H9 (cell line): ENCODE results near the gene AWAT2. TPM values are rescaled to one million over a fixed set of nuclear protein-coding genes. Genes with fewer than 3 reads are reported as not detected.

ENCODE experiments used
- DNase-seq: peaks from one replicate; pipeline ENCODE4 v3.0.0-alpha.2; 2017
- H2AFZ ChIP-seq: one replicate; pipeline ENCODE4 v1.6.1; 2013; ENCODE audit warnings: mild to moderate bottlenecking, low read length, control low read depth, moderate library complexity
- H2AK5ac ChIP-seq: 2 replicates; pipeline ENCODE4 v1.6.1; 2013; ENCODE audit warnings: low read length, control low read depth, mixed read lengths; ENCODE audit not compliant: insufficient read length
- H2BK120ac ChIP-seq: one replicate; pipeline ENCODE4 v1.6.1; 2013; ENCODE audit warnings: low read depth, mild to moderate bottlenecking, low read length, control low read depth, inconsistent platforms; ENCODE audit not compliant: poor library complexity, severe bottlenecking
- H2BK12ac ChIP-seq: 2 replicates; pipeline ENCODE4 v1.6.1; 2013; ENCODE audit warnings: low read length, control low read depth, mixed read lengths, low read depth; ENCODE audit not compliant: insufficient read length
- H2BK15ac ChIP-seq: 2 replicates; pipeline ENCODE4 v1.6.1; 2013; ENCODE audit warnings: low read depth, low read length, control low read depth
- H2BK20ac ChIP-seq: one replicate; pipeline ENCODE4 v1.6.1; 2013; ENCODE audit warnings: low read depth, mild to moderate bottlenecking, low read length, control low read depth, inconsistent platforms; ENCODE audit not compliant: poor library complexity, severe bottlenecking
- H2BK5ac ChIP-seq: 2 replicates; pipeline ENCODE4 v1.6.1; 2013; ENCODE audit warnings: low read length, control low read depth, mixed read lengths; ENCODE audit not compliant: insufficient read length
- H3K14ac ChIP-seq: 2 replicates; pipeline ENCODE4 v1.6.1; 2013; ENCODE audit warnings: low read length, control low read depth; ENCODE audit not compliant: insufficient read depth
- H3K18ac ChIP-seq: 2 replicates; pipeline ENCODE4 v1.6.1; 2013; ENCODE audit warnings: low read depth, mild to moderate bottlenecking, mixed read lengths, low read length, control low read depth; ENCODE audit not compliant: insufficient read length
- H3K23ac ChIP-seq: 2 replicates; pipeline ENCODE4 v1.6.1; 2013; ENCODE audit warnings: low read length, control low read depth, mixed read lengths, low read depth; ENCODE audit not compliant: insufficient read length
- H3K23me2 ChIP-seq: 2 replicates; pipeline ENCODE4 v1.6.1; 2013; ENCODE audit warnings: low read depth, mild to moderate bottlenecking, mixed read lengths, low read length, control low read depth; ENCODE audit not compliant: insufficient read length, poor library complexity, severe bottlenecking
- H3K27ac ChIP-seq: 2 replicates; pipeline ENCODE4 v1.5.1; 2013; ENCODE audit warnings: low read length, control low read depth, mixed read lengths, low read depth; ENCODE audit not compliant: insufficient read length
- H3K27me3 ChIP-seq: 2 replicates; pipeline ENCODE4 v1.6.1; 2013; ENCODE audit warnings: low read length, control low read depth, inconsistent platforms; ENCODE audit not compliant: insufficient read depth
- H3K4ac ChIP-seq: 2 replicates; pipeline ENCODE4 v1.6.1; 2013; ENCODE audit warnings: low read depth, mild to moderate bottlenecking, control low read depth, inconsistent platforms, low read length, moderate library complexity
- H3K4me1 ChIP-seq: 2 replicates; pipeline ENCODE4 v1.6.1; 2013; ENCODE audit warnings: low read length, control low read depth, inconsistent platforms; ENCODE audit not compliant: insufficient read depth
- H3K4me2 ChIP-seq: 2 replicates; pipeline ENCODE4 v1.6.1; 2013; ENCODE audit warnings: low read length, control low read depth, mixed read lengths; ENCODE audit not compliant: insufficient read length, insufficient read depth
- H3K56ac ChIP-seq: 2 replicates; pipeline ENCODE4 v1.6.1; 2013; ENCODE audit warnings: low read depth, mild to moderate bottlenecking, mixed read lengths, low read length, control low read depth; ENCODE audit not compliant: insufficient read length
- H3K79me1 ChIP-seq: 2 replicates; pipeline ENCODE4 v1.6.1; 2013; ENCODE audit warnings: low read depth, mild to moderate bottlenecking, moderate library complexity, low read length, control low read depth, inconsistent platforms; ENCODE audit not compliant: insufficient read depth, poor library complexity, severe bottlenecking
- H3K79me2 ChIP-seq: 2 replicates; pipeline ENCODE4 v1.6.1; 2013; ENCODE audit warnings: low read length, control low read depth, inconsistent platforms; ENCODE audit not compliant: insufficient read depth
- H3K9ac ChIP-seq: 2 replicates; pipeline ENCODE4 v1.6.1; 2013; ENCODE audit warnings: low read length, control low read depth, mixed read lengths; ENCODE audit not compliant: insufficient read length; ENCODE audit errors: extremely low read depth
- H3K9me3 ChIP-seq: one replicate; pipeline ENCODE4 v1.6.1; 2013; ENCODE audit warnings: low read depth, low read length, inconsistent platforms; ENCODE audit not compliant: control insufficient read depth
- H3T11ph ChIP-seq: one replicate; pipeline ENCODE4 v1.6.1; 2013; ENCODE audit warnings: mild to moderate bottlenecking, low read length, control low read depth, inconsistent platforms
- H4K20me1 ChIP-seq: one replicate; pipeline ENCODE4 v1.6.1; 2013; ENCODE audit not compliant: control insufficient read depth, insufficient read length, insufficient read depth
- H4K5ac ChIP-seq: 2 replicates; pipeline ENCODE4 v1.6.1; 2013; ENCODE audit warnings: low read depth, mild to moderate bottlenecking, mixed read lengths, low read length, control low read depth; ENCODE audit not compliant: insufficient read length
- H4K8ac ChIP-seq: replicated peaks from 2 replicates; pipeline ENCODE4 v1.6.1; 2013; ENCODE audit warnings: low read length, control low read depth, mixed read lengths, low read depth; ENCODE audit not compliant: insufficient read length
- H4K91ac ChIP-seq: 2 replicates; pipeline ENCODE4 v1.6.1; 2013; ENCODE audit warnings: low read depth, mild to moderate bottlenecking, moderate library complexity, mixed read lengths, low read length, control low read depth; ENCODE audit not compliant: insufficient read length
- H3K27ac Mint-ChIP-seq, 3 experiments: 2 replicates in 2 of 3; 3 replicates in 1 of 3; pipeline ENCODE4 v1.8.0; 2020 to 2021; ENCODE audit warnings: mixed read lengths in 3 of 3, mild to moderate bottlenecking in 1 of 3, moderate library complexity in 1 of 3
- H3K27me3 Mint-ChIP-seq: 2 replicates; pipeline ENCODE4 v1.8.0; 2021; ENCODE audit warnings: low read depth, mild to moderate bottlenecking, moderate library complexity, mixed read lengths
- H3K36me3 Mint-ChIP-seq, 3 experiments: 2 replicates in 2 of 3; 3 replicates in 1 of 3; pipeline ENCODE4 v1.8.0; 2020 to 2021; ENCODE audit warnings: low read depth in 3 of 3, mixed read lengths in 3 of 3; ENCODE audit not compliant: insufficient read depth in 1 of 3
- H3K4me1 Mint-ChIP-seq, 2 experiments: 2 replicates each; pipeline ENCODE4 v1.8.0; 2020; ENCODE audit warnings: mixed read lengths in 2 of 2
- H3K4me3 Mint-ChIP-seq, 2 experiments: 2 replicates in 1 of 2; 3 replicates in 1 of 2; pipeline ENCODE4 v1.8.0; 2020 to 2021; ENCODE audit warnings: mild to moderate bottlenecking in 2 of 2, mixed read lengths in 2 of 2, moderate library complexity in 1 of 2
- H3K9me3 Mint-ChIP-seq, 2 experiments: 2 replicates in 1 of 2; 3 replicates in 1 of 2; pipeline ENCODE4 v1.8.0; 2020; ENCODE audit warnings: mild to moderate bottlenecking in 2 of 2, mixed read lengths in 2 of 2, moderate library complexity in 1 of 2
- CTCF ChIP-seq: fragments of 200-600 bp; sonication (generic); conservative IDR thresholded peaks from 3 replicates; pipeline ENCODE4 v1.8.0; 2021; ENCODE audit warnings: antibody characterized with exemption, mild to moderate bottlenecking
- WGBS: extraction: QIAGEN DNeasy Blood & Tissue Kit; methylation state at CpG from one replicate; pipeline ENCODE4 v1.1.7; 2013; ENCODE audit warnings: missing lambda C conversion rate, low lambda C conversion rate, mixed read lengths; ENCODE audit not compliant: insufficient read length; ENCODE audit errors: extremely low coverage; 5-methylcytosine and 5-hydroxymethylcytosine counted together
- total RNA-seq: library from RNA; stranded (reverse); gene quantifications from 2 replicates; pipeline ENCODE4 v1.2.1, GENCODE V29; 2021

Gene AWAT2
- total RNA-seq, 1 experiment from 2014 or later, result not detected

- H3K23ac ChIP-seq, result no peak overlapping the region
- no peak overlapping the region for H3T11ph ChIP-seq
- H2BK120ac ChIP-seq, result no peak overlapping the region
- H4K5ac ChIP-seq, result no peak overlapping the region
- H3K18ac ChIP-seq, result no peak overlapping the region
- Mint-ChIP-seq H3K9me3 (peaks cover 79 to 89% of the 10 kb centered on the region in 2 experiments), H3K36me3 (peaks cover 8 to 15% (median 9%) of the 10 kb centered on the region in 3 experiments), H3K27me3 (peaks cover 16% of the 10 kb centered on the region), H3K4me3 (no peak overlapping the region), H3K27ac (no peak overlapping the region), H3K4me1 (peaks cover 0 to 4% of the 10 kb centered on the region in 2 experiments; a peak in 2 of 4 replicates)
- no peak overlapping the region for H2BK15ac ChIP-seq
- no peak overlapping the region for H2AFZ ChIP-seq
- H3K23me2 ChIP-seq, result no peaks in the 10 kb centered on the region
- H2AK5ac ChIP-seq, result no peak overlapping the region
- no peaks in the 10 kb centered on the region for H3K27me3 ChIP-seq
- H3K14ac ChIP-seq, result no peak overlapping the region
- no peak for DNase-seq
- H4K91ac ChIP-seq, result no peak overlapping the region
- H2BK20ac ChIP-seq, result no peak overlapping the region
- H3K9ac ChIP-seq, result no peak overlapping the region
- H3K27ac ChIP-seq, result no peak overlapping the region
- H3K4ac ChIP-seq, result no peak overlapping the region
- H4K8ac ChIP-seq, result no peak overlapping the region
- H4K20me1 ChIP-seq, result no peaks in the 10 kb centered on the region
- H3K79me2 ChIP-seq, result no peaks in the 10 kb centered on the region
- no peak overlapping the region for H3K56ac ChIP-seq
- no peak overlapping the region for H3K4me2 ChIP-seq
- TF ChIP-seq CTCF, result no peak
- no peak overlapping the region for H2BK5ac ChIP-seq
- no peaks in the 10 kb centered on the region for H3K79me1 ChIP-seq
- no peak overlapping the region for H2BK12ac ChIP-seq
- no peaks in the 10 kb centered on the region for H3K4me1 ChIP-seq
- peaks cover 16% of the 10 kb centered on the region for H3K9me3 ChIP-seq
- no CpG with 5 or more reads among the region's 52 CpGs for WGBS
These were observed 13.3 kb upstream of the AWAT2 start for GRCh38 chrX:70062961-70063550.
